SU-DHL-6 (cell line): ENCODE data around the gene MS4A6E.
"Not testable (repeated sequence)": the region's sequence is repeated elsewhere in the genome, so short reads cannot be mapped to it uniquely, and the experiment has no call there.

Experiments used
- H2AFZ ChIP-seq: fragments of 200-600 bp; sonication (generic); 2 replicates; pipeline ENCODE4 v1.6.1; 2014; ENCODE audit warnings: low read depth, mild to moderate bottlenecking, moderate library complexity, mixed read lengths, antibody characterized with exemption, low read length; ENCODE audit not compliant: severe bottlenecking
- H3F3A ChIP-seq: fragments of 200-600 bp; shearing (Covaris generic); 2 replicates; pipeline ENCODE4 v1.6.0; 2016; ENCODE audit warnings: antibody characterized with exemption, mild to moderate bottlenecking; ENCODE audit not compliant: insufficient read depth
- H3K27ac ChIP-seq: fragments of 200-600 bp; sonication (generic); 2 replicates; pipeline ENCODE4 v1.5.1; 2016; ENCODE audit warnings: low read depth, mild to moderate bottlenecking, low read length, moderate library complexity, mixed read lengths
- H3K27me3 ChIP-seq: fragments of 200-600 bp; sonication (generic), shearing (Covaris generic); 2 replicates; pipeline ENCODE4 v1.6.0; 2014; ENCODE audit warnings: mild to moderate bottlenecking, low read length
- H3K36me3 ChIP-seq: fragments of 200-600 bp; sonication (generic); 2 replicates; pipeline ENCODE4 v1.6.1; 2014; ENCODE audit warnings: mild to moderate bottlenecking, low read length, mixed read lengths
- H3K4me2 ChIP-seq: fragments of 300-600, 200-600 bp; shearing (Covaris generic), sonication (generic); 2 replicates; pipeline ENCODE4 v1.6.0; 2014; ENCODE audit warnings: low read length, low read depth, mild to moderate bottlenecking; ENCODE audit not compliant: poor library complexity, severe bottlenecking
- H3K4me3 ChIP-seq: fragments of 200-600 bp; sonication (generic); 2 replicates; pipeline ENCODE4 v1.5.1; 2014; ENCODE audit warnings: antibody characterized with exemption, low read length, mild to moderate bottlenecking, mixed read lengths; ENCODE audit not compliant: insufficient read depth, poor library complexity, severe bottlenecking
- H3K79me2 ChIP-seq: fragments of 200-600 bp; sonication (generic); 2 replicates; pipeline ENCODE4 v1.6.1; 2014; ENCODE audit warnings: mild to moderate bottlenecking, low read length, moderate library complexity; ENCODE audit not compliant: insufficient read depth
- H3K9ac ChIP-seq: fragments of 200-600 bp; sonication (generic); 2 replicates; pipeline ENCODE4 v1.7.0; 2014; ENCODE audit warnings: mild to moderate bottlenecking, low read length
- H3K9me2 ChIP-seq: fragments of 200-600 bp; sonication (generic); replicated peaks from 2 replicates; pipeline ENCODE4 v1.6.1; 2014; ENCODE audit warnings: low read length; ENCODE audit not compliant: insufficient read depth
- H3K9me3 ChIP-seq: fragments of 200-600 bp; sonication (generic); 2 replicates; pipeline ENCODE4 v1.6.1; 2014; ENCODE audit warnings: low read length, mixed read lengths; ENCODE audit not compliant: insufficient read depth
- H4K20me1 ChIP-seq: fragments of 200-600 bp; sonication (generic); 2 replicates; pipeline ENCODE4 v1.6.1; 2014; ENCODE audit warnings: low read depth, mild to moderate bottlenecking, antibody characterized with exemption, low read length, moderate library complexity, mixed read lengths
- EZH2phosphoT487 ChIP-seq: fragments of 200-600 bp; sonication (generic), shearing (Covaris generic); conservative IDR thresholded peaks from 2 replicates; pipeline ENCODE4 v1.6.1; 2018; ENCODE audit warnings: mild to moderate bottlenecking, antibody characterized with exemption, low read length, moderate library complexity, mixed read lengths
- TF ChIP-seq, protein P1 (sequence below): fragments of 200-600 bp; sonication (generic); IDR thresholded peaks from one replicate; pipeline ENCODE4 v1.5.1; 2017; ENCODE audit warnings: antibody characterized with exemption, mild to moderate bottlenecking, low read length, moderate library complexity; ENCODE audit not compliant: insufficient read depth, poor library complexity, severe bottlenecking

Gene MS4A6E

DNA sequence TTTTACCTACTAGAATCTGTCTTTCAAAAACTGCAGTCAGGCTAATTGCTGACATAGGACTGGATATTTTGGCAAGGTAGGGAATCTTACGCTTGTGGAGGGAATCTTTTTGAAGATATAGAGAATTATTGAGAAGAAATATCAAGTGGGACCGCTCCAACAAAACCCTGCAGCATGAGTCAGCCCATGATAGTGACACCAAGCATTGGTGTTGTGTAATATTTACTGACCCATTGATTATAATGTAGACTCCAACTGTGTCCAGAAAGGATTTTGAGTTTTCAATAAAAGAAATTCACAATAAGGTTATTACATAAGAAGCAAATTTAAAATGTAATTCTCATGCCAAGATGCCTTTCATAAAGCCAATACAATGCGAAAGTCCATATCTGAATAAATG is 25.9 kb upstream of the MS4A6E start:
- H3K4me3 ChIP-seq, result no peak overlapping the region
- no peaks in the 10 kb centered on the region for H3K9me2 ChIP-seq
- H3K36me3 ChIP-seq, result no peaks in the 10 kb centered on the region
- no peaks in the 10 kb centered on the region for H3K79me2 ChIP-seq
- no peak overlapping the region for H3K9ac ChIP-seq
- H3F3A ChIP-seq, result no peaks in the 10 kb centered on the region
- H4K20me1 ChIP-seq, result no peaks in the 10 kb centered on the region
- no peak overlapping the region for H3K4me2 ChIP-seq
- TF ChIP-seq, protein P1, sequence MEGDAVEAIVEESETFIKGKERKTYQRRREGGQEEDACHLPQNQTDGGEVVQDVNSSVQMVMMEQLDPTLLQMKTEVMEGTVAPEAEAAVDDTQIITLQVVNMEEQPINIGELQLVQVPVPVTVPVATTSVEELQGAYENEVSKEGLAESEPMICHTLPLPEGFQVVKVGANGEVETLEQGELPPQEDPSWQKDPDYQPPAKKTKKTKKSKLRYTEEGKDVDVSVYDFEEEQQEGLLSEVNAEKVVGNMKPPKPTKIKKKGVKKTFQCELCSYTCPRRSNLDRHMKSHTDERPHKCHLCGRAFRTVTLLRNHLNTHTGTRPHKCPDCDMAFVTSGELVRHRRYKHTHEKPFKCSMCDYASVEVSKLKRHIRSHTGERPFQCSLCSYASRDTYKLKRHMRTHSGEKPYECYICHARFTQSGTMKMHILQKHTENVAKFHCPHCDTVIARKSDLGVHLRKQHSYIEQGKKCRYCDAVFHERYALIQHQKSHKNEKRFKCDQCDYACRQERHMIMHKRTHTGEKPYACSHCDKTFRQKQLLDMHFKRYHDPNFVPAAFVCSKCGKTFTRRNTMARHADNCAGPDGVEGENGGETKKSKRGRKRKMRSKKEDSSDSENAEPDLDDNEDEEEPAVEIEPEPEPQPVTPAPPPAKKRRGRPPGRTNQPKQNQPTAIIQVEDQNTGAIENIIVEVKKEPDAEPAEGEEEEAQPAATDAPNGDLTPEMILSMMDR, result no peak
- no peak for TF ChIP-seq EZH2phosphoT487
- H2AFZ ChIP-seq, result no peak overlapping the region
- no peaks in the 10 kb centered on the region for H3K27me3 ChIP-seq
- no peak overlapping the region for H3K27ac ChIP-seq
- no peaks in the 10 kb centered on the region for H3K9me3 ChIP-seq

DNA sequence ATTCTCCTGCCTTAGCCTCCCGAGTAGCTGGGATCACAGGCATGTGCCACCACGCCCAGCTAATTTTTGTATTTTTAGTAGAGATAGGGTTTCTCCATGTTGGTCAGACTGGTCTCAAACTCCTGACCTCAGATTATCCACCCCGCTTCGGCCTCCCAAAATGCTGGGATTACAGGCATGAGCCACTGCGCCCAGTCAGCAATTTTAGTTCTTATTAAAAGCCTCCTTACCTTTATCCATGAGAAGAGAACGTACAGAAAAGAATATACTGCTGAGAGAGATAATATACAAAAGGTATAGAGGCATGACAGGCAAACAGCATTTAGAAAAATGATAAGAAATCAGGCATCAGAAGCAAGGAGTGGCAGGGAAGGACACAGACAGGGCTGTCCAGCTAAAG is 25.2 kb upstream of the MS4A6E start:
- not testable (repeated sequence) for H4K20me1 ChIP-seq, H3K4me2 ChIP-seq, H3K79me2 ChIP-seq, H3K27me3 ChIP-seq, H3F3A ChIP-seq, H3K4me3 ChIP-seq, H3K27ac ChIP-seq, H2AFZ ChIP-seq, H3K36me3 ChIP-seq, H3K9ac ChIP-seq, H3K9me3 ChIP-seq, H3K9me2 ChIP-seq

DNA sequence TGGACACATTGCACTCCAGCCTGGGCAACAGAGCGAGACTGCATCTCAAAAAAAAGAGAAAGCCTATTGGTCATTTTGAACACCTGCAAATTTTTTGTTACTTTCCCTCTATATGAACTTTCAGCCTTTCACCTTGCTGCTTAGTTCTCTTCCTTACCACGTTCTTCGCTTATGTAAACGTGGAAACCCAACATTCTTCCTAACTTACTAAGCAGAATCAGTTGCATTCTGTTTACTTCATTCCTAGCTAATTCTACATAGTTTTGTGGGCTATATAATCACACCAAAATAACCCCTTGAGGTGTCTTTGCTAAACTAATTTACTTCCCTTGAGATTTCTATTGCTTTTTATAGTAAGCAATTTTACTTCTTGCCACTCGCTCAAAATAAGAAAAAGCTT is 23.4 kb upstream of the MS4A6E start:
- Histone ChIP-seq H3K4me2 (no peak overlapping the region), H3F3A (no peaks in the 10 kb centered on the region), H3K27me3 (no peaks in the 10 kb centered on the region), H3K9ac (no peak overlapping the region), H3K79me2 (no peaks in the 10 kb centered on the region), H3K9me2 (no peaks in the 10 kb centered on the region), H3K36me3 (no peaks in the 10 kb centered on the region), H3K27ac (no peak overlapping the region), H4K20me1 (no peaks in the 10 kb centered on the region), H3K9me3 (no peaks in the 10 kb centered on the region), H3K4me3 (no peak overlapping the region), H2AFZ (no peak overlapping the region)
- TF ChIP-seq EZH2phosphoT487, result no peak
- TF ChIP-seq, protein P1, result no peak

DNA sequence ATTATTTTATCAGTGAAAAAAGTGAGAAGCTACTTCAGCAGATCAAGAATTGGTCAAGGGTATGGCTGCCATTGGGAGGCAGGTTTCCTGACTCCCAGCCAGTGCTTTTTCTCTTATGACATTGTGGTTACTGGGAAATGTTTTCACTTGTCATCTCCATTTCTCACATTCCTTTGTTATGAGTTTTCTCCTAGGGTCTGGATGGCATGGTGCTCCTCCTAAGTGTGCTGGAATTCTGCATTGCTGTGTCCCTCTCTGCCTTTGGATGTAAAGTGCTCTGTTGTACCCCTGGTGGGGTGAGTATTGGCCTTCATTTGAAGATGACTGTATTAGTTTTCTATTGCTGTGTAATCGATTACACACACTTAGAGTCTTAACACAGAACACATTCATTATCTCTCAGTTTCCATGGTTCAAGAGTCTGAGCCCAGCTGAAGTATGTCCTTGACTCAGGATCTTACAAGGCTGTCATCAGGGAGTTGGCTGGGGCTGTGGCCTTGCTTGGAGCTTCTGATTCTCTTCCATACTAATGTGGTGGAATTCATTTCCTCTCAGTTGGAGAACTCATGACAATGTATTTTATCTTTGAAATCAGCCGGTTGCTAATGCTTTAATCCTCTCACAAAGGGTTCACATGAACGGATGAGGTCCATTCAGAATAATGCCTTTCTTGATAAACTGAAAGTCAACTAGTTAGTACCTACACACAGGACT is 21.0 kb upstream of the MS4A6E start:
- no peak overlapping the region for H2AFZ ChIP-seq
- no peaks in the 10 kb centered on the region for H3F3A ChIP-seq
- H3K79me2 ChIP-seq, result no peaks in the 10 kb centered on the region
- no peak overlapping the region for H3K9ac ChIP-seq
- no peak overlapping the region for H3K4me3 ChIP-seq
- no peaks in the 10 kb centered on the region for H3K9me2 ChIP-seq
- H3K36me3 ChIP-seq, result no peaks in the 10 kb centered on the region
- TF ChIP-seq, protein P1, result no peak
- TF ChIP-seq EZH2phosphoT487, result no peak
- H3K9me3 ChIP-seq, result no peaks in the 10 kb centered on the region
- H4K20me1 ChIP-seq, result no peaks in the 10 kb centered on the region
- no peaks in the 10 kb centered on the region for H3K27me3 ChIP-seq
- H3K4me2 ChIP-seq, result no peak overlapping the region
- H3K27ac ChIP-seq, result no peak overlapping the region
